ENCODE measurements around the gene LAMA3.

The LAMA3 gene

GRCh38 chr18:23879126-23879525 is 189.9 kb downstream of the LAMA3 start:
- DNase-seq (ENCODE audit: insufficient read length, low spot score) (no peak), FAIRE-seq (no peak)
- TF ChIP-seq POLR2AphosphoS5 (IDR thresholded peaks at IDR 0.05; ENCODE audit: low read depth, low read length) (no peak), SPI1 (IDR thresholded peaks at IDR 0.05; ENCODE audit: low read depth, low read length) (no peak), POLR2A (IDR thresholded peaks at IDR 0.05; ENCODE audit: low read depth, low read length) (no peak), TAF1 (IDR thresholded peaks at IDR 0.05; ENCODE audit: low read depth, low read length) (no peak), PAX5 (IDR thresholded peaks at IDR 0.05; ENCODE audit: insufficient read depth, low read length, severe bottlenecking) (no peak), POU2F2 (IDR thresholded peaks at IDR 0.05; ENCODE audit: low read depth, low read length) (no peak)

- DNase-seq (ENCODE audit: insufficient read length, low spot score) (no peak), FAIRE-seq (no peak)
- TF ChIP-seq SPI1 (IDR thresholded peaks at IDR 0.05; ENCODE audit: low read depth, low read length) (no peak), POLR2A (IDR thresholded peaks at IDR 0.05; ENCODE audit: low read depth, low read length) (no peak), PAX5 (IDR thresholded peaks at IDR 0.05; ENCODE audit: insufficient read depth, low read length, severe bottlenecking) (no peak), TAF1 (IDR thresholded peaks at IDR 0.05; ENCODE audit: low read depth, low read length) (no peak), POLR2AphosphoS5 (IDR thresholded peaks at IDR 0.05; ENCODE audit: low read depth, low read length) (no peak), POU2F2 (IDR thresholded peaks at IDR 0.05; ENCODE audit: low read depth, low read length) (no peak)
Observed at GRCh38 chr18:23879544-23879943, 190.3 kb downstream of the LAMA3 start.

GRCh38 chr18:23879966-23880565 is 190.8 kb downstream of the LAMA3 start:
- DNase-seq (ENCODE audit: insufficient read length, low spot score) (no peak), FAIRE-seq (no peak)
- no peak for TF ChIP-seq POU2F2 (IDR thresholded peaks at IDR 0.05; ENCODE audit: low read depth, low read length)
- no peak for TF ChIP-seq SPI1 (IDR thresholded peaks at IDR 0.05; ENCODE audit: low read depth, low read length)
- no peak for TF ChIP-seq TAF1 (IDR thresholded peaks at IDR 0.05; ENCODE audit: low read depth, low read length)
- no peak for TF ChIP-seq POLR2A (IDR thresholded peaks at IDR 0.05; ENCODE audit: low read depth, low read length)
- TF ChIP-seq PAX5 (IDR thresholded peaks at IDR 0.05; ENCODE audit: insufficient read depth, low read length, severe bottlenecking), result no peak
- TF ChIP-seq POLR2AphosphoS5 (IDR thresholded peaks at IDR 0.05; ENCODE audit: low read depth, low read length), result no peak

GRCh38 chr18:23880931-23881617 is 191.8 kb downstream of the LAMA3 start:
- FAIRE-seq (no peak), DNase-seq (ENCODE audit: insufficient read length, low spot score) (no peak)

GRCh38 chr18:23881778-23882177 is 192.5 kb downstream of the LAMA3 start:
- TF ChIP-seq POLR2AphosphoS5 (IDR thresholded peaks at IDR 0.05; ENCODE audit: low read depth, low read length) (no peak), POU2F2 (IDR thresholded peaks at IDR 0.05; ENCODE audit: low read depth, low read length) (no peak), SPI1 (IDR thresholded peaks at IDR 0.05; ENCODE audit: low read depth, low read length) (no peak), POLR2A (IDR thresholded peaks at IDR 0.05; ENCODE audit: low read depth, low read length) (no peak), TAF1 (IDR thresholded peaks at IDR 0.05; ENCODE audit: low read depth, low read length) (no peak), PAX5 (IDR thresholded peaks at IDR 0.05; ENCODE audit: insufficient read depth, low read length, severe bottlenecking) (no peak)
- FAIRE-seq (no peak), DNase-seq (ENCODE audit: insufficient read length, low spot score) (no peak)

More at GRCh38 chr18:23880931-23881617, 191.8 kb downstream of the LAMA3 start:
- TF ChIP-seq TAF1 (IDR thresholded peaks at IDR 0.05; ENCODE audit: low read depth, low read length), result no peak
- TF ChIP-seq POLR2AphosphoS5 (IDR thresholded peaks at IDR 0.05; ENCODE audit: low read depth, low read length), result no peak
- TF ChIP-seq POU2F2 (IDR thresholded peaks at IDR 0.05; ENCODE audit: low read depth, low read length), result no peak

- no peak for TF ChIP-seq POLR2A (IDR thresholded peaks at IDR 0.05; ENCODE audit: low read depth, low read length)
- TF ChIP-seq POLR2AphosphoS5 (IDR thresholded peaks at IDR 0.05; ENCODE audit: low read depth, low read length), result no peak
- no peak for TF ChIP-seq TAF1 (IDR thresholded peaks at IDR 0.05; ENCODE audit: low read depth, low read length)
- no peak for TF ChIP-seq POU2F2 (IDR thresholded peaks at IDR 0.05; ENCODE audit: low read depth, low read length)
- TF ChIP-seq SPI1 (IDR thresholded peaks at IDR 0.05; ENCODE audit: low read depth, low read length), result no peak
- no peak for TF ChIP-seq PAX5 (IDR thresholded peaks at IDR 0.05; ENCODE audit: insufficient read depth, low read length, severe bottlenecking)
- no peak for FAIRE-seq
- DNase-seq (ENCODE audit: insufficient read length, low spot score), result no peak
Observed at GRCh38 chr18:23882616-23883276, 193.5 kb downstream of the LAMA3 start.

- DNase-seq (ENCODE audit: insufficient read length, low spot score), result no peak
- no peak for FAIRE-seq
- TF ChIP-seq POLR2A (IDR thresholded peaks at IDR 0.05; ENCODE audit: low read depth, low read length) (no peak), PAX5 (IDR thresholded peaks at IDR 0.05; ENCODE audit: insufficient read depth, low read length, severe bottlenecking) (no peak), POLR2AphosphoS5 (IDR thresholded peaks at IDR 0.05; ENCODE audit: low read depth, low read length) (no peak), POU2F2 (IDR thresholded peaks at IDR 0.05; ENCODE audit: low read depth, low read length) (no peak), SPI1 (IDR thresholded peaks at IDR 0.05; ENCODE audit: low read depth, low read length) (no peak), TAF1 (IDR thresholded peaks at IDR 0.05; ENCODE audit: low read depth, low read length) (no peak)
Observed at GRCh38 chr18:23883277-23883790, 194.1 kb downstream of the LAMA3 start.

GRCh38 chr18:23884681-23885375 is 195.6 kb downstream of the LAMA3 start:
- DNase-seq (ENCODE audit: insufficient read length, low spot score) (no peak), FAIRE-seq (no peak)
- TF ChIP-seq POLR2A (IDR thresholded peaks at IDR 0.05; ENCODE audit: low read depth, low read length), result no peak
- TF ChIP-seq POU2F2 (IDR thresholded peaks at IDR 0.05; ENCODE audit: low read depth, low read length), result no peak
- TF ChIP-seq PAX5 (IDR thresholded peaks at IDR 0.05; ENCODE audit: insufficient read depth, low read length, severe bottlenecking), result no peak
- no peak for TF ChIP-seq POLR2AphosphoS5 (IDR thresholded peaks at IDR 0.05; ENCODE audit: low read depth, low read length)
- TF ChIP-seq TAF1 (IDR thresholded peaks at IDR 0.05; ENCODE audit: low read depth, low read length), result no peak
- TF ChIP-seq SPI1 (IDR thresholded peaks at IDR 0.05; ENCODE audit: low read depth, low read length), result no peak

- FAIRE-seq (no peak), DNase-seq (ENCODE audit: insufficient read length, low spot score) (no peak)
- TF ChIP-seq TAF1 (IDR thresholded peaks at IDR 0.05; ENCODE audit: low read depth, low read length), result no peak
- TF ChIP-seq POLR2AphosphoS5 (IDR thresholded peaks at IDR 0.05; ENCODE audit: low read depth, low read length), result no peak
- no peak for TF ChIP-seq PAX5 (IDR thresholded peaks at IDR 0.05; ENCODE audit: insufficient read depth, low read length, severe bottlenecking)
Observed at GRCh38 chr18:23885750-23886149, 196.5 kb downstream of the LAMA3 start.

Measured in GM12891 (cell line).